Lung (tissue), 12 donors: ENCODE measurements around the gene AGAP2. TPM values are rescaled to one million over a fixed set of nuclear protein-coding genes. Genes with fewer than 3 reads are reported as not detected.

Source experiments
- ATAC-seq: fragments of 200-7000 bp; cut with Tn5 transposase; one replicate; pipeline ENCODE4 v1.9.1; 2020; ENCODE audit warnings: moderate number of reproducible peaks; ENCODE audit not compliant: insufficient read depth, low FRiP score
- DNase-seq, 3 donors: peaks; one replicate each; pipeline ENCODE4 v3.0.0-alpha.2; 2013 to 2017
- H3K27ac ChIP-seq, 2 donors: one replicate each; pipeline ENCODE4 v1.5.1; 2013; ENCODE audit warnings: mild to moderate bottlenecking in 2 of 2, moderate library complexity in 2 of 2, control low read depth in 1 of 2, inconsistent platforms in 1 of 2, low read depth in 1 of 2, low read length in 1 of 2
- H3K27me3 ChIP-seq, 3 donors: one replicate each; pipeline ENCODE4 v1.5.1; 2013; ENCODE audit warnings: low read length in 2 of 3; ENCODE audit not compliant: control insufficient read depth in 3 of 3, insufficient read depth in 3 of 3
- H3K36me3 ChIP-seq, 4 donors: one replicate each; pipeline ENCODE4 v1.5.1; 2013; ENCODE audit warnings: low read length in 4 of 4, mild to moderate bottlenecking in 1 of 4, moderate library complexity in 1 of 4; ENCODE audit not compliant: control insufficient read depth in 4 of 4, insufficient read depth in 4 of 4
- H3K4me1 ChIP-seq, 5 donors: one replicate each; pipeline ENCODE4 v1.5.1; 2013; ENCODE audit warnings: low read length in 5 of 5, mild to moderate bottlenecking in 2 of 5, moderate library complexity in 1 of 5; ENCODE audit not compliant: control insufficient read depth in 5 of 5, insufficient read depth in 5 of 5
- H3K4me3 ChIP-seq: one replicate; pipeline ENCODE4 v1.5.1; 2013; ENCODE audit warnings: mild to moderate bottlenecking, control low read depth, moderate library complexity
- H3K9ac ChIP-seq, 2 donors: one replicate each; pipeline ENCODE4 v1.5.1; 2013; ENCODE audit warnings: low read length in 2 of 2, control low read depth in 1 of 2; ENCODE audit not compliant: insufficient read depth in 1 of 2
- H3K9me3 ChIP-seq, 4 donors: one replicate each; pipeline ENCODE4 v1.5.1; 2013; ENCODE audit warnings: low read length in 3 of 4, mild to moderate bottlenecking in 1 of 4, moderate library complexity in 1 of 4; ENCODE audit not compliant: control insufficient read depth in 4 of 4, insufficient read depth in 3 of 4
- CTCF ChIP-seq: IDR thresholded peaks from 2 replicates; pipeline ENCODE4 v1.5.1; 2012; ENCODE audit warnings: mild to moderate bottlenecking; ENCODE audit errors: control extremely low read depth, extremely low read depth
- WGBS, 2 donors: extraction: QIAGEN DNeasy Blood & Tissue Kit; methylation state at CpG; one replicate each; pipeline ENCODE4 v1.1.7; 2013; 5-methylcytosine and 5-hydroxymethylcytosine counted together
- polyA plus RNA-seq, 2 donors: library from polyadenylated mRNA; stranded (reverse); fragments of 200-250 nt; gene quantifications; one replicate each; pipeline ENCODE4 v1.2.1, GENCODE V29; 2013
- total RNA-seq, 2 donors: library from RNA; depleted of rRNA in 1 of 2; stranded (reverse); fragments of >200 nt in 1 of 2; gene quantifications; one replicate each; pipeline ENCODE4 v1.2.1, GENCODE V29; 2014 to 2021
- donor health status: control.
- donor health status: control.
- donor health status: Bipolar disorder and iron deficiency.
- donor health status: healthy.
- donor health status: DM: yes; HTN: yes; CAD: no.

AGAP2 gene
- total and polyA plus RNA-seq, 4 donors, result 1.4 to 4.8 (median 3.0) TPM

- Histone ChIP-seq H3K27ac (peak within 1 kb of the TSS; percentile 84 to 91), H3K27me3 (no peaks in the 10 kb centered on the region), H3K36me3 (peaks cover 3 to 26% (median 11%) of the 10 kb centered on the region in 4 donors), H3K4me3 (peak within 1 kb of the TSS; percentile 83), H3K4me1 (peaks cover 3 to 16% (median 6%) of the 10 kb centered on the region in 5 donors), H3K9me3 (no peaks in the 10 kb centered on the region), H3K9ac (peak within 1 kb of the TSS; percentile 46 to 88)
- ATAC-seq, result peak; percentile 62
- no peak for TF ChIP-seq CTCF
- 2 to 3% methylated on average over 65 to 67 of the region's 67 CpGs for WGBS, 2 donors
- DNase-seq, result peak; percentile 64 to 74 (median 70)
Observed at GRCh38 chr12:57772429-57773322, 34.1 kb upstream of the AGAP2 start, which contains the start of gene EEF1AKMT3. EEF1AKMT3 (plus strand) TSS chr12:57772614; CDS start chr12:57772725, 111 bp downstream.

- DNase-seq, result peak; percentile 98 to 99 (median 98)
- 0 to 1% methylated on average over 28 of the region's 28 CpGs for WGBS, 2 donors
- Histone ChIP-seq H3K36me3 (peaks cover 3 to 22% (median 11%) of the 10 kb centered on the region in 4 donors), H3K9ac (peak within 1 kb of the TSS; percentile 46 to 88), H3K9me3 (no peaks in the 10 kb centered on the region), H3K4me1 (peaks cover 5 to 17% (median 6%) of the 10 kb centered on the region in 5 donors), H3K27me3 (peaks cover 0 to 7% (median 5%) of the 10 kb centered on the region in 3 donors), H3K4me3 (peak within 1 kb of the TSS; percentile 83), H3K27ac (peak within 1 kb of the TSS; percentile 84 to 91)
- peak; percentile 88 for ATAC-seq
- peak; percentile 4 for TF ChIP-seq CTCF
Observed at GRCh38 chr12:57771873-57772428, 33.4 kb upstream of the AGAP2 start, which contains the start of gene METTL1. METTL1 (minus strand) TSS chr12:57772105; CDS start chr12:57772083, 22 bp downstream.

GRCh38 chr12:57771236-57771872, 32.8 kb upstream of the AGAP2 start:
- Histone ChIP-seq H3K36me3 (peaks cover 3 to 20% (median 11%) of the 10 kb centered on the region in 4 donors), H3K27ac (peak overlapping the region; percentile 84 to 91), H3K9ac (peak overlapping the region; percentile 46 to 80), H3K4me3 (peak overlapping the region; percentile 83), H3K27me3 (peaks cover 0 to 11% (median 11%) of the 10 kb centered on the region in 3 donors), H3K9me3 (no peaks in the 10 kb centered on the region), H3K4me1 (peaks cover 6 to 23% (median 9%) of the 10 kb centered on the region in 5 donors)
- DNase-seq (peak; percentile 95 to 97 (median 97)), ATAC-seq (peak; percentile 78)
- 3% methylated on average over 16 of the region's 16 CpGs for WGBS, 2 donors
- no peak for TF ChIP-seq CTCF
